ENCODE measurements around the gene AGPAT4. TPM values are rescaled to one million over a fixed set of nuclear protein-coding genes. Genes with fewer than 3 reads are reported as not detected.

AGPAT4 gene
- total RNA-seq, 4 donors from 2014 or later = 0.36 to 0.61 (median 0.53) TPM

DNA sequence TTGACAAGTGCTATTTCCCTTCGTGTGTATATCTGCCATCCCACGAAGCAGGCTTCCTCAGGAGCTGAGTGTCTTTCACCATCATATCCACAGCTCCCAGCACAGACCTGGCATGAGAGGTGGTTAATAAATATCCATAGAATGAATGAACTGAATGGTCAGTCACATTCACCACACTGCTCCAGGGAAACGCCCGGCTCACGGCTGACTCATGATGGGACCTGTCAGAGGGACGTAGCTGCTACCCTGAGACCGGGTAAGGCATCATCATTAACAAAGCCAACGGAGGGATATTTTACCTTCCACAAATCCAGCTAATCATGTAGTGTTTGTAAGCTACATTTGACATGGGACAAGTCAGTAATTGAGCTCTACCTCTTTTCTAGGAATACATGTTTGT lies 12.5 kb downstream of the AGPAT4 start:
- TF ChIP-seq, protein P1, sequence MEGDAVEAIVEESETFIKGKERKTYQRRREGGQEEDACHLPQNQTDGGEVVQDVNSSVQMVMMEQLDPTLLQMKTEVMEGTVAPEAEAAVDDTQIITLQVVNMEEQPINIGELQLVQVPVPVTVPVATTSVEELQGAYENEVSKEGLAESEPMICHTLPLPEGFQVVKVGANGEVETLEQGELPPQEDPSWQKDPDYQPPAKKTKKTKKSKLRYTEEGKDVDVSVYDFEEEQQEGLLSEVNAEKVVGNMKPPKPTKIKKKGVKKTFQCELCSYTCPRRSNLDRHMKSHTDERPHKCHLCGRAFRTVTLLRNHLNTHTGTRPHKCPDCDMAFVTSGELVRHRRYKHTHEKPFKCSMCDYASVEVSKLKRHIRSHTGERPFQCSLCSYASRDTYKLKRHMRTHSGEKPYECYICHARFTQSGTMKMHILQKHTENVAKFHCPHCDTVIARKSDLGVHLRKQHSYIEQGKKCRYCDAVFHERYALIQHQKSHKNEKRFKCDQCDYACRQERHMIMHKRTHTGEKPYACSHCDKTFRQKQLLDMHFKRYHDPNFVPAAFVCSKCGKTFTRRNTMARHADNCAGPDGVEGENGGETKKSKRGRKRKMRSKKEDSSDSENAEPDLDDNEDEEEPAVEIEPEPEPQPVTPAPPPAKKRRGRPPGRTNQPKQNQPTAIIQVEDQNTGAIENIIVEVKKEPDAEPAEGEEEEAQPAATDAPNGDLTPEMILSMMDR (IDR thresholded peaks at IDR 0.05 in 4 of 5, conservative IDR thresholded peaks at IDR 0.05 in 1 of 5) = no peak
- no peak for TF ChIP-seq POLR2A (IDR thresholded peaks at IDR 0.05)
- Histone ChIP-seq H3K4me1 (no peaks in the 10 kb centered on the region), H3K36me3 (no peaks in the 10 kb centered on the region), H3K4me3 (no peak overlapping the region), H3K27ac (no peak overlapping the region), H3K9me3 (no peaks in the 10 kb centered on the region), H3K27me3 (no peaks in the 10 kb centered on the region)
- DNase-seq (no peak), ATAC-seq (no peak)
- intact Hi-C loops (cut with DNase I; ENCODE audit: low total_unique reads) (no loop called here), in situ Hi-C loops (cut with MboI; ENCODE audit: low sequenced_read_pairs in 4 of 4) (no loop called here)

DNA sequence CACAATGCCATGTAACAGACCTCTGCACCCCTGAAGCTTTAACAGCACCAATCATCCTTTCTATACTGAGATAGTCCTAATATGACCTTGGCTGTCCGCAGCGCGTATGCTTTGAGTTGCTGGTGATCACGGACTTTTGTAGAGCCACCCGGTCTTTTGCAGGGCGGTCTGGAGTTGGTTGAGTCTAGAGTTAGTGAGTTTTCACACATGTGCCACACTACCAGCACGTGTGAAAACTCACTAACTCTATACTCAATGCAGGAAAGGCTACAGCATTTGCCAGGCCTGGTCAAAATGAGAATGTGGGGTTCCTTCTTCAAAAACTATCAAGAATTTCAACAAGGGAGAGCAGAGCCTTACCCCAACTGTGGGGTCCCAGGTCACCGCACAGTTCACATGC lies 14.6 kb downstream of the AGPAT4 start:
- Histone ChIP-seq H3K27ac (no peak overlapping the region), H3K4me1 (no peaks in the 10 kb centered on the region), H3K36me3 (no peaks in the 10 kb centered on the region), H3K4me3 (no peak overlapping the region), H3K27me3 (no peaks in the 10 kb centered on the region), H3K9me3 (no peaks in the 10 kb centered on the region)
- in situ Hi-C loops (cut with MboI; ENCODE audit: low sequenced_read_pairs in 4 of 4) = no loop called here
- intact Hi-C loops (cut with DNase I; ENCODE audit: low total_unique reads) = no loop called here
- no peak for TF ChIP-seq POLR2A (IDR thresholded peaks at IDR 0.05)
- TF ChIP-seq, protein P1 (IDR thresholded peaks at IDR 0.05 in 4 of 5, conservative IDR thresholded peaks at IDR 0.05 in 1 of 5) = no peak
- DNase-seq = no peak
- no peak for ATAC-seq

DNA sequence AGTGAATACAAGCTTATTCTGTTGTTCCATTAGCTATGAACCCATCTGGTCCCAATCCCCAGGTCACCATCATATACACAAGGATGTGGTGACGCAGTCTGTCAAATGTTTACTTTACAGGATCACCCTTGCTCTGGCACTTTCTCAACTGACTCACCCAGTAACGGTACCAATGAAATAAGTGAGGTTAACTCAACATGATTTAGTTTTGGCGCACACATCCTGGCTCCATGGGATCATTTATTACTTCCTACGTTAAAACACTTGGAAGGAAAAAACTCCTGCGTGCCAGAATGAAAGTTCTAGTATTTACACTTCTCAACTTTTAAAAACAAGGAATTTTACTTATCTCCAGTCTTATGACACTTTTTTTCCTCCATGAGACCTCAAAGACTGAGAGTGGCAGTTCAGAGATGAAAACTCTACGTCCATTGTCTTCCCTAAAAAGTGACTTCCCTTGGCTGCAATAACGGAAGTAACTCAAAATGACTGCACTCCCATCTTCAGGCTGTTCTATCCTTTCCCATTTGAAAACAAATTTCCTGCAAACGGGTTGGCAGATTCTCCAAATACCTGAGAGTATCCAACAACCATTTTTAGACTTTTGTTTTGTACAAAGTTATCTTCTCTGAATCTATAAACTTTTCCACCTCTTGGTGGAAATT lies 15.9 kb downstream of the AGPAT4 start:
- intact Hi-C loops (cut with DNase I; ENCODE audit: low total_unique reads) = no loop called here

DNA sequence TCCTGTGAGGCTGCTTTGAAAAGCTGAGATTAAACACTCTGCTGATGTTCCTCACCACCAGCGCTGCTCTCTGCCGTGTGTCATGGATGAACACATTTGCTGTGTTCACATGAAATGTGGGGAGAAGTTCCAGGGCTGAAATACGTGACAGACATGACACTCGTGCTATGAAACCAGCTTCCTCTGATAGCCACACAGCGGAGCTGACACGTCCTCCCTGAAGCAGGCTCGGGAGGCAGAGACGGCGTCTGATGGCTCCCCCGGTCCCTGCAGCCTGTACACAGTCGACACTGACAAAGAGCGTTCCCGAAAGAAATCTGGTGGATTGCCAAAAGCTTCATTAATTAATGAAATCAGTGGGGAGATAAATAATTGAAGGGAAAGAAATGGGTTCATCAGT lies 17.5 kb downstream of the AGPAT4 start:
- Histone ChIP-seq H3K27ac (no peak overlapping the region), H3K4me3 (no peak overlapping the region), H3K36me3 (no peaks in the 10 kb centered on the region), H3K27me3 (no peaks in the 10 kb centered on the region), H3K4me1 (no peaks in the 10 kb centered on the region), H3K9me3 (no peaks in the 10 kb centered on the region)
- DNase-seq (no peak), ATAC-seq (no peak)
- in situ Hi-C loops (cut with MboI; ENCODE audit: low sequenced_read_pairs in 4 of 4) (no loop called here), intact Hi-C loops (cut with DNase I; ENCODE audit: low total_unique reads) (no loop called here)
- no peak for TF ChIP-seq POLR2A (IDR thresholded peaks at IDR 0.05)

More for the DNA sequence above, 15.9 kb downstream of the AGPAT4 start:
- Histone ChIP-seq H3K36me3 (no peaks in the 10 kb centered on the region), H3K27ac (no peak overlapping the region), H3K4me3 (no peak overlapping the region), H3K4me1 (no peaks in the 10 kb centered on the region), H3K9me3 (no peaks in the 10 kb centered on the region), H3K27me3 (no peaks in the 10 kb centered on the region)
- DNase-seq (no peak), ATAC-seq (no peak)
- in situ Hi-C loops (cut with MboI; ENCODE audit: low sequenced_read_pairs in 4 of 4) = no loop called here
- no peak for TF ChIP-seq POLR2A (IDR thresholded peaks at IDR 0.05)
- TF ChIP-seq, protein P1 (IDR thresholded peaks at IDR 0.05 in 4 of 5, conservative IDR thresholded peaks at IDR 0.05 in 1 of 5) = no peak

DNA sequence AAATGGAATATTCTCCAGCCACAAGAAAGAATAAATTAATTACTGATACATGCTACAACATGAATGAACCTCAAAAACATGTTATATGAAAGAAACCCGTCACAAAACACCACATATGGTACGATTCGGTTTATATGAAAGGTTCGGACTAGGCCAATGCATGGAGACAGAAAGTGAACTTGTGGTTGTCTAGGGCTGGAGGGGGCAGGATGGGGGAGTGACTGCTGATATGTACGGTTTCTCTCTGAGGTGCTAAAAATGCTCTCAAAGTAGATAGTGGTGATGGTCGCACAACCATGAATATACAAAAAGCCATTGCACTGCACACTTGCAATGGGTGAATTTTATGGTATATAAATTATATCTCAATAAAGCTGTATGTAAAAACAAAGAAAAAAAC lies 18.3 kb downstream of the AGPAT4 start:
- TF ChIP-seq, protein P1 (IDR thresholded peaks at IDR 0.05 in 4 of 5, conservative IDR thresholded peaks at IDR 0.05 in 1 of 5) = no peak
- no peak for TF ChIP-seq POLR2A (IDR thresholded peaks at IDR 0.05)
- no peaks in the 10 kb centered on the region for H3K4me1 ChIP-seq
- H3K9me3 ChIP-seq = no peaks in the 10 kb centered on the region
- DNase-seq (no peak), ATAC-seq (no peak)
- no peaks in the 10 kb centered on the region for H3K27me3 ChIP-seq
- no peak overlapping the region for H3K4me3 ChIP-seq
- H3K27ac ChIP-seq = no peak overlapping the region
- in situ Hi-C loops (cut with MboI; ENCODE audit: low sequenced_read_pairs in 4 of 4) (no loop called here), intact Hi-C loops (cut with DNase I; ENCODE audit: low total_unique reads) (no loop called here)
- no peaks in the 10 kb centered on the region for H3K36me3 ChIP-seq
